Spleen (tissue), 11 donors: ENCODE measurements around the gene BCL2L11. TPM values are rescaled to one million over a fixed set of nuclear protein-coding genes. Genes with fewer than 3 reads are reported as not detected.
A peak's percentile ranks its signal among the peaks of the same experiment; 100 is the strongest.

Experiments used
- DNase-seq: peaks from one replicate; pipeline ENCODE4 v3.0.0-alpha.2; 2020
- H3K27ac ChIP-seq, 8 donors: fragments of 200-600 bp; sonication (generic) in 7 of 8; 1 replicate in 4 of 8; 2 replicates in 4 of 8; pipeline versions ENCODE4 v1.5.0 to v1.8.0; 2016 to 2021; ENCODE audit warnings: inconsistent platforms in 4 of 8, mild to moderate bottlenecking in 4 of 8, moderate library complexity in 1 of 8
- H3K27me3 ChIP-seq, 7 donors: fragments of 200-600 bp; sonication (generic) in 6 of 7; replicated peaks in 1 of 7; 1 replicate in 4 of 7; 2 replicates in 3 of 7; pipeline versions ENCODE4 v1.5.0 to v1.8.0; 2016 to 2021; ENCODE audit warnings: inconsistent platforms in 3 of 7, mild to moderate bottlenecking in 1 of 7
- H3K36me3 ChIP-seq, 6 donors: fragments of 200-600 bp; sonication (generic) in 5 of 6; 1 replicate in 4 of 6; 2 replicates in 2 of 6; pipeline versions ENCODE4 v1.5.0 to v1.8.0; 2016 to 2021; ENCODE audit warnings: inconsistent platforms in 2 of 6
- H3K4me1 ChIP-seq, 6 donors: fragments of 200-600 bp; sonication (generic) in 5 of 6; 1 replicate in 3 of 6; 2 replicates in 3 of 6; pipeline versions ENCODE4 v1.5.0 to v1.8.0; 2016 to 2021; ENCODE audit warnings: inconsistent platforms in 3 of 6
- H3K4me3 ChIP-seq, 8 donors: fragments of 200-600 bp; sonication (generic) in 7 of 8; 1 replicate in 4 of 8; 2 replicates in 4 of 8; pipeline versions ENCODE4 v1.5.0 to v1.8.0; 2016 to 2021; ENCODE audit warnings: inconsistent platforms in 4 of 8, mild to moderate bottlenecking in 4 of 8, moderate library complexity in 2 of 8
- H3K9me3 ChIP-seq, 8 donors: fragments of 200-600 bp; sonication (generic) in 7 of 8; 1 replicate in 4 of 8; 2 replicates in 4 of 8; pipeline versions ENCODE4 v1.5.0 to v1.8.0; 2016 to 2021; ENCODE audit warnings: inconsistent platforms in 4 of 8
- POLR2A ChIP-seq, 3 donors: fragments of 450-650 bp; IDR thresholded peaks; one replicate each; pipeline ENCODE4 v1.5.1; 2017; ENCODE audit warnings: antibody characterized with exemption in 3 of 3, mild to moderate bottlenecking in 1 of 3
- POLR2AphosphoS5 ChIP-seq, 3 donors: sonication (generic); formaldehyde crosslinking; IDR thresholded peaks; one replicate each; pipeline ENCODE4 v1.5.1; 2017; ENCODE audit warnings: antibody characterized with exemption in 3 of 3
- WGBS, 5 donors: extraction: QIAGEN DNeasy Blood & Tissue Kit in 3 of 5; methylation state at CpG; one replicate each; pipeline versions ENCODE4 v1.1.5 to v1.1.7; 2013 to 2018; 5-methylcytosine and 5-hydroxymethylcytosine counted together
- intact Hi-C: fragments of 100-400 bp; cut with DNase I; formaldehyde crosslinking; loops from one replicate; pipeline ENCODE4 v1.15.0; 2023; ENCODE audit warnings: low total_unique reads
- polyA plus RNA-seq, 3 donors: library from polyadenylated mRNA; stranded (reverse); fragments of 200-250 nt; gene quantifications; one replicate each; pipeline ENCODE4 v1.2.1, GENCODE V29; 2013
- total RNA-seq, 7 donors: library from RNA; depleted of rRNA in 3 of 7; stranded (reverse); fragments of >200 nt in 3 of 7; fragmentation: NEBNext Ultra II Directional in 4 of 7; extraction: Animal tissue kit (Norgen Biotek cat#: 25700) in 4 of 7; gene quantifications; one replicate each; pipeline versions ENCODE4 v1.1.0 to v1.2.1, GENCODE V29; 2016 to 2021
- TF ChIP-seq, protein P1 (sequence below), 11 experiments: fragments of 200-600 bp in 7 of 11; fragments of 450-650 bp in 4 of 11; sonication (generic) in 4 of 11; IDR thresholded peaks in 8 of 11; conservative IDR thresholded peaks in 3 of 11; 1 replicate in 7 of 11; 2 replicates in 4 of 11; pipeline versions ENCODE4 v1.4.0 to v1.8.0; 2016 to 2021; ENCODE audit warnings: antibody characterized with exemption in 11 of 11, inconsistent platforms in 4 of 11, mild to moderate bottlenecking in 1 of 11
- donor health status: healthy with polysubstance abuse.
- donor health status: DM: no; HTN: no; CAD: no; lungs with moderate emphysema.
- donor health status: DM: no; HTN: no; CAD: no.
- donor health status: Bipolar disorder and iron deficiency.
- donor health status: healthy.
- donor health status: DM: no; HTN: no; CAD: no.
- donor health status: DM: yes; HTN: yes; CAD: no.

Gene BCL2L11
- total and polyA plus RNA-seq, 10 donors: 4.6 to 95.2 (median 38.4) TPM

DNA sequence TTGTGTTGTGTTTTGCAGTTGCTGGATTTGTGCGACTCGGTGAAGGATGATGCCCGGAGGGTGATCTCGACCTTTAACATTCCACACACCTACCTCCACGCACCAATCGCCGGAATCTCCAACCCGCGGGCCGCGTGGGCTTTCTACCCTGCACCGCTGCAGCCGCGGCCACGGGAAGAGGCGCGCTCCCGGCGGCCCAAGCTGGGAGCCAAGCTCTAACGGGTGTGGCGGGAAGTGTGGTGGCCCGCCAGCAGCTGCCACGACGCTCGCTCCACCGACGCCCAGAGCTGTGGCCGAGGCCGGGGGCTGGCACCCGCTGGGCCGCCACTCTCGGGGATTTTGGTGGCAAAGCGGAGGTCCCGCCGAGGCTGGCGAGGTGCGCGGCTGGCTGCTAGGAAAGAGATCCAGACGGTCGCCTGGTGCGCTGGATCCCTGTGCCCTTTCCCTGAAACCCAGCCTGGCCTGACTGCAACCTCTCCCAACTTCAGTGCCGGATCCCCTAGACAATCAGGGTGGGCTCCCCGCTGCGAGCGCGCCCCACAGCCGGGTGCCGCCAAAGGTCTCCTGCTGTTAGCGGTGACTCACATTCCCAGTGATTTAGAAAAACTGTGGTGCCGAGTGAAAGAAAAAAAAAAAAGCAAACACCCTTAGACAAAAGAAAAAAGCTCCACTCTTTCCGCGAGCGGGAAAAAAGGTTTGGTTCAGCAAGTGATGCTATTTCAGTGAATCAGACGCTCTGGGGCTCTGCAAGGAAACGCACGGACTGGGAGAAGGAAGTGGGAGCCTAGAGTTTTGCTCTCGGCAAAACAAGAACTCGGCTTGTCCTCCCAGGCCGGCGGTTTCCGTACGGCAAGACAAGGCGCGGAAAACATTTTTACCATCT is 2.9 kb upstream of the BCL2L11 start:
- intact Hi-C loops: loop anchor here (10.0 kb wide), 1 partner anchor 577 kb away; no protein-coding TSS in a partner anchor
- H3K9me3 ChIP-seq: no peaks in the 10 kb centered on the region
- H3K27me3 ChIP-seq: peaks cover 7 to 76% (median 56%) of the 10 kb centered on the region in 7 donors
- TF ChIP-seq POLR2AphosphoS5 (IDR thresholded peaks at IDR 0.05): peak; percentile 12 to 70 (median 29)
- TF ChIP-seq, protein P1, sequence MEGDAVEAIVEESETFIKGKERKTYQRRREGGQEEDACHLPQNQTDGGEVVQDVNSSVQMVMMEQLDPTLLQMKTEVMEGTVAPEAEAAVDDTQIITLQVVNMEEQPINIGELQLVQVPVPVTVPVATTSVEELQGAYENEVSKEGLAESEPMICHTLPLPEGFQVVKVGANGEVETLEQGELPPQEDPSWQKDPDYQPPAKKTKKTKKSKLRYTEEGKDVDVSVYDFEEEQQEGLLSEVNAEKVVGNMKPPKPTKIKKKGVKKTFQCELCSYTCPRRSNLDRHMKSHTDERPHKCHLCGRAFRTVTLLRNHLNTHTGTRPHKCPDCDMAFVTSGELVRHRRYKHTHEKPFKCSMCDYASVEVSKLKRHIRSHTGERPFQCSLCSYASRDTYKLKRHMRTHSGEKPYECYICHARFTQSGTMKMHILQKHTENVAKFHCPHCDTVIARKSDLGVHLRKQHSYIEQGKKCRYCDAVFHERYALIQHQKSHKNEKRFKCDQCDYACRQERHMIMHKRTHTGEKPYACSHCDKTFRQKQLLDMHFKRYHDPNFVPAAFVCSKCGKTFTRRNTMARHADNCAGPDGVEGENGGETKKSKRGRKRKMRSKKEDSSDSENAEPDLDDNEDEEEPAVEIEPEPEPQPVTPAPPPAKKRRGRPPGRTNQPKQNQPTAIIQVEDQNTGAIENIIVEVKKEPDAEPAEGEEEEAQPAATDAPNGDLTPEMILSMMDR (IDR thresholded peaks at IDR 0.05 in 8 of 11, conservative IDR thresholded peaks at IDR 0.05 in 3 of 11): no peak
- 2 to 7% (median 3%) methylated on average over 40 to 64 of the region's 64 CpGs for WGBS, 5 donors
- peak overlapping the region; percentile 24 to 90 (median 81) for H3K4me3 ChIP-seq
- H3K36me3 ChIP-seq: no peaks in the 10 kb centered on the region
- H3K27ac ChIP-seq: peak overlapping the region in 2 of 8 donors; percentile 91 to 93
- peak; percentile 84 for DNase-seq
- H3K4me1 ChIP-seq: peaks cover 35 to 58% (median 49%) of the 10 kb centered on the region in 6 donors

DNA sequence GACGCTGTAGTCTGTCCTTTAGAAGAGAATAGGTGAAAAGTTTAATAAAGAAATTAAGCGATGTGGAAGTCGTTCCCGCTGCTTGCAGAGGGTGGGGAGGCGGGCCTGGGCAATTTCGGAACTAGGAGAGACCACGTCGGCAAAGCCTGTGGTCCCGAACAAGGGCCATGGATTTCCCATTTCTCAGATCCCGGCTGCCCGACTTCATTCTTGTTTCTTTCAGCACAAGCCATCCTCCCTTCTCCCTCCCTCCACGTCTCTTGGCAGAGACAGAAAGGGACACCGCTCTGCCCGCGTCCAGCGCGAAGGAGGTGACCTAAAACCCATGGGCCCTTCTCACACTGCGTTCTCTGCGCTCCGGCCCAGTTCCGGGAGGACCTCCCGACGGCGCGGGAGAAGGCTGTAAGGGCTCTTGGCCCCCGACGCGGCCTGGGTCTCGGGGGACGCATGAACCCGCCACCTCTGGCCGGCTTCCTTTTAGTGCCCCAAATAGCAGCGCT is 2.2 kb upstream of the BCL2L11 start:
- peaks cover 7 to 72% (median 56%) of the 10 kb centered on the region in 7 donors for H3K27me3 ChIP-seq
- intact Hi-C loops: loop anchor here (10.0 kb wide), 1 partner anchor 576 kb away; no protein-coding TSS in a partner anchor
- DNase-seq: peak; percentile 82
- peak overlapping the region in 2 of 8 donors; percentile 91 to 93 for H3K27ac ChIP-seq
- H3K9me3 ChIP-seq: no peaks in the 10 kb centered on the region
- peaks cover 39 to 65% (median 55%) of the 10 kb centered on the region in 6 donors for H3K4me1 ChIP-seq
- WGBS, 5 donors: 8 to 20% (median 9%) methylated on average over 32 to 33 of the region's 33 CpGs
- no peak for TF ChIP-seq POLR2A (IDR thresholded peaks at IDR 0.05)
- TF ChIP-seq POLR2AphosphoS5 (IDR thresholded peaks at IDR 0.05): peak in 1 of 3 donors; percentile 49
- peak overlapping the region; percentile 1 to 90 (median 81) for H3K4me3 ChIP-seq
- H3K36me3 ChIP-seq: peaks cover 0 to under 1% (median 0%) of the 10 kb centered on the region in 6 donors

DNA sequence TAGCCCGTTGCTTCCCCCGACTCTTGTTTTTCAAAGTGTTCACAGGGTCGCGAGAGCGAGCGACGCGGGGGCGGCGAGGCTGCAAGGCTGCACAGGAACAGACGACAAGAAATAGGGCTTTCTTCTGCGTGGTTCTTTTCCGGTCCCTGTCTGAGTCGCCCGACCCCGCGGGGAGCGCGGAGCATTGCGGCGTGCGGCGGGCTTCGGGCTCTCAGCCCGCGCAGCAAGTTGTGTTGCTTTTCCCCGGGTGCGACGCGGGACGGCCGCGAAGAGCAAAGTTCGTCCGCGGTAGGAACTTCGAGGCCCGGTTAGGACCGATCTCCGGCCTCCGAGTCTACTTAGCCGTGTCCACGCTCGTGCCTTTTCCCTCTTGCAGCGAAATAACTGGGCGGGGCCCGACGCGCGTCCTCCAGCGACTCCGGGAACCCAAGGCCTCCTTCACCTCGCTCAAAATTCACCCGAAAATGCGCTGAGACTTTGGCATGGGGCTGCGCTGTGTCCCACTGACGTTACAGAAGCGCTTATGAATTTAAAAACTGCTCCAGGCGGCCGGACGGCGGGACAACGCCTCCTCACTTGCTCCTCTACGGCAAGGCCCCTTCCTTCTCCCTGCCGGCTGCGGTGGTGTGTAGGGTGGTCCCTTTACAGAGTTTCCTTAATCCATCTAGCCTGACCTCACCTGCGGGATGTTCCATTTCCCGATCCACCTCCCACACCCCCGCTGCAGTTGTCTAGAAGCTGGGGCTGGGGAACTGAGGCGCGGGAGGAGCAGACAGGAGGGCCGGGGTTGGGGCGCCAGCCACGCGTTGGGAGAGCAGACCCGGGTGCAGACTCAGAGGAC is 1.5 kb upstream of the BCL2L11 start:
- Histone ChIP-seq H3K4me1 (peaks cover 44 to 72% (median 62%) of the 10 kb centered on the region in 6 donors), H3K9me3 (no peaks in the 10 kb centered on the region), H3K27ac (peak overlapping the region in 2 of 8 donors; percentile 91 to 93), H3K27me3 (peaks cover 7 to 65% (median 56%) of the 10 kb centered on the region in 7 donors), H3K4me3 (peak overlapping the region; percentile 1 to 90 (median 81)), H3K36me3 (peaks cover 0 to 7% (median 5%) of the 10 kb centered on the region in 6 donors)
- intact Hi-C loops: loop anchor here (10.0 kb wide), 1 partner anchor 576 kb away; no protein-coding TSS in a partner anchor
- TF ChIP-seq, protein P1 (IDR thresholded peaks at IDR 0.05 in 8 of 11, conservative IDR thresholded peaks at IDR 0.05 in 3 of 11): no peak
- TF ChIP-seq POLR2A (IDR thresholded peaks at IDR 0.05): no peak
- peak in 2 of 3 donors; percentile 14 to 56 for TF ChIP-seq POLR2AphosphoS5 (IDR thresholded peaks at IDR 0.05)
- 5 to 18% (median 7%) methylated on average over 48 to 76 of the region's 76 CpGs for WGBS, 5 donors
- peak; percentile 86 for DNase-seq

DNA sequence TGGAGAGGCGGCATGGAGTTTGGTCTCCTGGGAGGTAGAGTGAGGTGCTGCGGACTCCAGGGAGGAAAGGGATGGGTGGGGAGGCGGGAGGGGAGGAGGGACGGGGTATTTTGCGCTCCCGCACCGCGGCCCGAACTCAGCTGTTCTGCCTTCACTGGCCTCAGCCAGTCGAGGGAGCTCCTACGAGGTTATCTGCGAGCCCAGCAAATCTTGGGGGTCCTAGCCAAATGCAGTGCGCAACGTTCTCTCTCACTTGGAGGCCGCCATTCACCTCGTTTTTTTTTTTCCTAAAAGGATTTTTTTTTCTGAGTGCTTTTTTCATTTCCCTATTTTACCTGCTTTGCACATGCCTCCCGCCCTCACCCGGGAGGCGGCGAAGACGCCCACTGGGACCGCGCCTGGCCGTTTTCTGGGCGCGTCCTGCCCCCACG is 877 bp upstream of the BCL2L11 start:
- Histone ChIP-seq H3K36me3 (peaks cover 0 to 14% (median 8%) of the 10 kb centered on the region in 6 donors), H3K27me3 (peaks cover 7 to 59% (median 52%) of the 10 kb centered on the region in 7 donors), H3K4me1 (peaks cover 44 to 78% (median 67%) of the 10 kb centered on the region in 6 donors), H3K4me3 (peak overlapping the region; percentile 74 to 90 (median 82)), H3K27ac (peak overlapping the region in 7 of 8 donors; percentile 70 to 93 (median 90)), H3K9me3 (no peaks in the 10 kb centered on the region)
- DNase-seq: no peak
- WGBS, 5 donors: 4 to 10% (median 7%) methylated on average over 27 of the region's 27 CpGs
- intact Hi-C loops: loop anchor here (10.0 kb wide), 1 partner anchor 575 kb away; no protein-coding TSS in a partner anchor
- TF ChIP-seq POLR2A (IDR thresholded peaks at IDR 0.05): no peak
- TF ChIP-seq, protein P1 (IDR thresholded peaks at IDR 0.05 in 8 of 11, conservative IDR thresholded peaks at IDR 0.05 in 3 of 11): no peak
- no peak for TF ChIP-seq POLR2AphosphoS5 (IDR thresholded peaks at IDR 0.05)
